CD14-positive monocyte (primary cell): ENCODE results near the gene PTPN2. TPM values are rescaled to one million over a fixed set of nuclear protein-coding genes. Genes with fewer than 3 reads are reported as not detected.
A peak's percentile ranks its signal among the peaks of the same experiment; 100 is the strongest.

Source experiments
- DNase-seq, 3 donors: peaks; one replicate each; pipeline ENCODE4 v3.0.0-alpha.2; 2011 to 2022
- H2AFZ ChIP-seq: 2 replicates; pipeline ENCODE4 v1.6.0; 2012; ENCODE audit warnings: mild to moderate bottlenecking, low read depth, low read length, inconsistent platforms; ENCODE audit not compliant: insufficient read depth, poor library complexity, severe bottlenecking
- H3K27ac ChIP-seq, 2 donors: 1 replicate in 1 of 2; 2 replicates in 1 of 2; pipeline ENCODE4 v1.5.1; 2012 to 2013; ENCODE audit warnings: low read length in 2 of 2, control low read depth in 1 of 2, inconsistent platforms in 1 of 2, low read depth in 1 of 2, mild to moderate bottlenecking in 1 of 2
- H3K27me3 ChIP-seq, 2 donors: one replicate each; pipeline versions ENCODE4 v1.6.0 to v1.6.1; 2011 to 2013; ENCODE audit warnings: low read length in 2 of 2; ENCODE audit not compliant: control insufficient read depth in 2 of 2, insufficient read depth in 2 of 2
- H3K36me3 ChIP-seq, 2 donors: replicated peaks in 1 of 2; 1 replicate in 1 of 2; 2 replicates in 1 of 2; pipeline versions ENCODE4 v1.5.1 to v1.6.1; 2012 to 2013; ENCODE audit warnings: low read length in 2 of 2, control low read depth in 1 of 2, inconsistent platforms in 1 of 2, mild to moderate bottlenecking in 1 of 2; ENCODE audit not compliant: insufficient read depth in 2 of 2, control insufficient read depth in 1 of 2
- H3K4me1 ChIP-seq, 2 donors: 1 replicate in 1 of 2; 2 replicates in 1 of 2; pipeline versions ENCODE4 v1.5.1 to v1.6.1; 2012 to 2013; ENCODE audit warnings: low read length in 2 of 2, control low read depth in 1 of 2, inconsistent platforms in 1 of 2, mild to moderate bottlenecking in 1 of 2, moderate library complexity in 1 of 2; ENCODE audit not compliant: insufficient read depth in 2 of 2, control insufficient read depth in 1 of 2
- H3K4me2 ChIP-seq: replicated peaks from 2 replicates; pipeline ENCODE3; 2012; ENCODE audit warnings: low read length, moderate library complexity, mild to moderate bottlenecking; ENCODE audit not compliant: poor library complexity, severe bottlenecking; ENCODE audit errors: extremely low read depth
- H3K4me3 ChIP-seq, 3 experiments: fragments of 200-600 bp in 1 of 3; sonication (generic) in 1 of 3; replicated peaks in 1 of 3; 1 replicate in 2 of 3; 2 replicates in 1 of 3; pipeline ENCODE4 v1.5.1; 2011 to 2013; ENCODE audit warnings: low read length in 3 of 3, mild to moderate bottlenecking in 3 of 3, control low read depth in 2 of 3, low read depth in 2 of 3, inconsistent platforms in 1 of 3, moderate library complexity in 1 of 3
- H3K79me2 ChIP-seq: 2 replicates; pipeline ENCODE4 v1.6.0; 2012; ENCODE audit warnings: mild to moderate bottlenecking, control low read depth, inconsistent platforms, low read length, moderate library complexity; ENCODE audit not compliant: insufficient read depth
- H3K9ac ChIP-seq: 2 replicates; pipeline ENCODE4 v1.6.0; 2017; ENCODE audit warnings: low read length, mild to moderate bottlenecking; ENCODE audit not compliant: insufficient read depth, poor library complexity, severe bottlenecking
- H3K9me3 ChIP-seq, 2 donors: replicated peaks in 1 of 2; 1 replicate in 1 of 2; 2 replicates in 1 of 2; pipeline versions ENCODE4 v1.5.1 to v1.6.1; 2012 to 2013; ENCODE audit warnings: low read length in 2 of 2, control low read depth in 1 of 2; ENCODE audit not compliant: control insufficient read depth in 1 of 2, insufficient read depth in 1 of 2
- H4K20me1 ChIP-seq: 2 replicates; pipeline ENCODE4 v1.6.0; 2012; ENCODE audit warnings: mild to moderate bottlenecking, low read length, control low read depth, moderate library complexity; ENCODE audit not compliant: insufficient read depth
- H3K27ac Mint-ChIP-seq, 7 donors: one replicate each; pipeline ENCODE4 v1.8.0; 2020; ENCODE audit warnings: mild to moderate bottlenecking in 7 of 7, mixed read lengths in 7 of 7, moderate library complexity in 6 of 7, inconsistent platforms in 2 of 7
- H3K27me3 Mint-ChIP-seq, 3 donors: one replicate each; pipeline ENCODE4 v1.8.0; 2021 to 2022; ENCODE audit warnings: low read depth in 3 of 3, mild to moderate bottlenecking in 3 of 3, mixed read lengths in 3 of 3, moderate library complexity in 3 of 3, inconsistent platforms in 1 of 3
- H3K36me3 Mint-ChIP-seq, 2 donors: one replicate each; pipeline ENCODE4 v1.8.0; 2020; ENCODE audit warnings: mixed read lengths in 2 of 2, inconsistent platforms in 1 of 2, mild to moderate bottlenecking in 1 of 2
- H3K4me1 Mint-ChIP-seq: one replicate; pipeline ENCODE4 v1.8.0; 2020; ENCODE audit warnings: mild to moderate bottlenecking, mixed read lengths
- H3K4me3 Mint-ChIP-seq, 2 donors: one replicate each; pipeline ENCODE4 v1.8.0; 2020; ENCODE audit warnings: mild to moderate bottlenecking in 2 of 2, mixed read lengths in 2 of 2, moderate library complexity in 1 of 2
- H3K9me3 Mint-ChIP-seq, 7 donors: one replicate each; pipeline ENCODE4 v1.8.0; 2020 to 2022; ENCODE audit warnings: mixed read lengths in 7 of 7, mild to moderate bottlenecking in 6 of 7, moderate library complexity in 6 of 7, inconsistent platforms in 2 of 7
- WGBS: methylation state at CpG from one replicate; pipeline ENCODE4 v1.1.5; 2013; ENCODE audit warnings: missing lambda C conversion rate; ENCODE audit not compliant: insufficient coverage; 5-methylcytosine and 5-hydroxymethylcytosine counted together
- intact Hi-C, 2 donors: fragments of 100-400 bp; cut with micrococcal nuclease; formaldehyde crosslinking; loops; one replicate each; pipeline versions ENCODE4 v1.15.0 to v1.15.1; 2023
- polyA plus RNA-seq, 3 donors: library from polyadenylated mRNA; depleted of rRNA in 1 of 3; unstranded in 2 of 3; stranded (reverse) in 1 of 3; fragments of 300-500 nt in 2 of 3; fragments of >200 nt in 1 of 3; fragmentation: Illumina TruSeq in 2 of 3; gene quantifications; 1 replicate in 2 of 3; 2 replicates in 1 of 3; pipeline ENCODE4 v1.2.3, GENCODE V29; 2012 to 2021
- TF ChIP-seq, protein P1 (sequence below): fragments of 200-600 bp; IDR thresholded peaks from one replicate; pipeline ENCODE4 v1.8.0; 2022; ENCODE audit warnings: antibody characterized with exemption, mild to moderate bottlenecking

The PTPN2 gene
- polyA plus RNA-seq, 3 donors: 55.6 to 108 (median 78.4) TPM

DNA sequence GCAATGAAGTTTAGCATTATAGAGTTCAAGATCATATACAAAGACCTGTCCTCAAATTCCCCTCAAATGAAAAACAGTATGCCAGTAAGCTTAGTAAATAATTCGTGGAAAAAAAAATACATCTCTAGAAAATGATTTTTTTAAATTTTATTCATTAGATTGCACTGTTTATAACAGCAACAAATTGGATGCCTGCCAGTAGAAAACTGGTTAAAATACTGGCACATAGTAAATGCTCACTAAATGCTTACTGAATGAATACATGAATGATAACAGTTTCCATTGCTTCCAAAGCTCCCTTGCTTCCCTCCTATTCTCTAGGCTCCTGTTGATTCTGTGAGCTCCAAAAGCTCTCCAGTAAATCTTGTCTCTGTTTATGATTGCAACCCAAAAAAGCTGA is 38.2 kb upstream of the PTPN2 start:
- Histone ChIP-seq H3K9ac (no peak overlapping the region), H2AFZ (no peak overlapping the region), H3K4me1 (no peaks in the 10 kb centered on the region), H3K9me3 (no peaks in the 10 kb centered on the region), H3K4me2 (no peak overlapping the region), H3K79me2 (no peaks in the 10 kb centered on the region), H3K27ac (no peak overlapping the region), H3K27me3 (no peaks in the 10 kb centered on the region), H3K4me3 (no peak overlapping the region), H3K36me3 (no peaks in the 10 kb centered on the region), H4K20me1 (no peaks in the 10 kb centered on the region)
- intact Hi-C loops: no loop called here
- no peaks in the 10 kb centered on the region for H3K9me3 Mint-ChIP-seq
- H3K27ac Mint-ChIP-seq: no peak overlapping the region
- no peaks in the 10 kb centered on the region for H3K36me3 Mint-ChIP-seq
- no CpG with 5 or more reads among the region's 1 CpG for WGBS
- H3K4me1 Mint-ChIP-seq: no peaks in the 10 kb centered on the region
- no peak for DNase-seq
- no peaks in the 10 kb centered on the region for H3K27me3 Mint-ChIP-seq
- no peak overlapping the region for H3K4me3 Mint-ChIP-seq
- TF ChIP-seq, protein P1, sequence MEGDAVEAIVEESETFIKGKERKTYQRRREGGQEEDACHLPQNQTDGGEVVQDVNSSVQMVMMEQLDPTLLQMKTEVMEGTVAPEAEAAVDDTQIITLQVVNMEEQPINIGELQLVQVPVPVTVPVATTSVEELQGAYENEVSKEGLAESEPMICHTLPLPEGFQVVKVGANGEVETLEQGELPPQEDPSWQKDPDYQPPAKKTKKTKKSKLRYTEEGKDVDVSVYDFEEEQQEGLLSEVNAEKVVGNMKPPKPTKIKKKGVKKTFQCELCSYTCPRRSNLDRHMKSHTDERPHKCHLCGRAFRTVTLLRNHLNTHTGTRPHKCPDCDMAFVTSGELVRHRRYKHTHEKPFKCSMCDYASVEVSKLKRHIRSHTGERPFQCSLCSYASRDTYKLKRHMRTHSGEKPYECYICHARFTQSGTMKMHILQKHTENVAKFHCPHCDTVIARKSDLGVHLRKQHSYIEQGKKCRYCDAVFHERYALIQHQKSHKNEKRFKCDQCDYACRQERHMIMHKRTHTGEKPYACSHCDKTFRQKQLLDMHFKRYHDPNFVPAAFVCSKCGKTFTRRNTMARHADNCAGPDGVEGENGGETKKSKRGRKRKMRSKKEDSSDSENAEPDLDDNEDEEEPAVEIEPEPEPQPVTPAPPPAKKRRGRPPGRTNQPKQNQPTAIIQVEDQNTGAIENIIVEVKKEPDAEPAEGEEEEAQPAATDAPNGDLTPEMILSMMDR: no peak

GRCh38 chr18:12921178-12921577 is 37.1 kb upstream of the PTPN2 start:
- no peak for DNase-seq
- Histone ChIP-seq H3K9me3 (no peaks in the 10 kb centered on the region), H3K36me3 (no peaks in the 10 kb centered on the region), H2AFZ (peak overlapping the region; percentile 37), H3K79me2 (no peaks in the 10 kb centered on the region), H4K20me1 (no peaks in the 10 kb centered on the region), H3K27me3 (no peaks in the 10 kb centered on the region), H3K4me3 (no peak overlapping the region), H3K9ac (no peak overlapping the region), H3K4me1 (no peaks in the 10 kb centered on the region), H3K4me2 (no peak overlapping the region), H3K27ac (no peak overlapping the region)
- intact Hi-C loops: no loop called here
- 88% methylated on average over 3 of the region's 7 CpGs for WGBS
- no peaks in the 10 kb centered on the region for H3K4me1 Mint-ChIP-seq
- H3K9me3 Mint-ChIP-seq: no peaks in the 10 kb centered on the region
- no peaks in the 10 kb centered on the region for H3K27me3 Mint-ChIP-seq
- no peak overlapping the region for H3K27ac Mint-ChIP-seq
- no peak overlapping the region for H3K4me3 Mint-ChIP-seq
- H3K36me3 Mint-ChIP-seq: no peaks in the 10 kb centered on the region
- TF ChIP-seq, protein P1: no peak
